Measurements from ENCODE around the gene PPM1F.
"Not testable (repeated sequence)": the region's sequence is repeated elsewhere in the genome, so short reads cannot be mapped to it uniquely, and the experiment has no call there.

The PPM1F gene

DNA sequence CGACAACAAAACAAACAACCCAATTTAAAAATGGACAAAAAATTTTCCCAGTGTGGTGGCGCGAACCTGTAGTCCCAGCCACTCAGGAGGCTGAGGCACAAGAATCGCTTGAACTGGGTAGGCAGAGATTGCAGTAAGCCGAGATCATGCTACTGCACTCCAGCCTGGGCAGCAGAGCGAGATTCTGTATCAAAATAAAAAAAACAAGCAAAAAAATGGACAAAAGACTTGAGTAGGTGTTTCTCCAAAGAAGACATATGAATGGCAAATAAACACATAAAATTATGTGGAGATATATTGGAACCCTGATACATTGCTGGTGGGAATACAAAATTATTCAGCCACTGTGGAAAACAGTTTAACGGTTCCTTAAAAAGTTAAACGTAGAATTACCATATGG lies 57.8 kb downstream of the PPM1F start:
- no peak for DNase-seq (ENCODE audit: low read depth in 2 of 2)

DNA sequence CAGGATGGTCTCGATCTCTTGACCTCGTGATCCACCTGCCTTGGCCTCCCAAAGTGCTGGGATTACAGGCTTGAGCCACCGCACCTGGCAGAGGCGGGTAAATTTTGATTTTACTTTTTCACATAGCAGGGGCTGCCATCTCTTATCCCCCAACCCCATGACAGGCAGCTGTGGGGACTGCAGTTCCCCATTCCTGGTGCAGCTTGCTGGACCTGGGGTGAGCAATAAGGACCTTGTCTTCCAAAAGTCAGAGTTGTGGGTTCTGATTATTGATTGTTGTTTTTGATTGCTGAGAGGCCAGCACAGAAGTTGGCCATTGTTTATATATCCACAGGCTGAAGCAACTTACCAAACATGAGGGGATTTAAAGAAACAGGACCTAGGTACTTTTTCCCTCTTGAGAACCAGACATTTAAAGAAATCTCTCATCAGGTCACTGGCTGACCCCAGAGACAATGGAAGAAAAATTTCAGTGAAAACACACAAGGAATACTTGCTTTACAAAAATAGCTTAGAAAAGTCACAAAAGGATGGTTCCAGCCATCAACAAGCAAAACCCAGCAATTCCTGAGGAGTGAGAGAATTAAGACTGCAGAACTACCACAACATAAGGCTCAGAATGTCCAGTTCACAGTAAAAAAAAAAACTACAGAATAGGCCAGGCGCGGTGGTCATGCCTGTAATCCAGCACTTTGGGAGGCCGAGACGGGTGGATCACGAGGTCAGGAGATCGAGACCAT lies 63.2 kb downstream of the PPM1F start:
- no peak for DNase-seq (ENCODE audit: low read depth in 2 of 2)

DNA sequence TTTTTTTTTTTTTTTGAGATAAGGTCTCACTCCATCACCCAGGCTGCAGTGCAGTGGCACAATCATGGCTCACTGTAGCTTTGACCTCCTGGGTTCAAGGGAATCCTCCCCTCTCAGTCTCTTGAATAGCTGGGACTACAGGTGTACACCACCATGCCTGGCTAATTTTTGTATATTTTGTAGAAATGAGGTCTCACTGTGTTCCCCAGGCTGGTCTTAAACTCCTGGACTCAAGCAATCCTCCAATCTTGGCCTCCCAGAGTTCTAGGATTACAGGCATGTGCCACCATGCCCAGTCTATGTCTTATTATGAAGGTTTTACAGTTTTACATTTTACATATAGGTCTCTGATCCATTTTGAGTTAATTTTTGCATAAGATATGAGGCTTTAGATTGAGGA lies 64.8 kb downstream of the PPM1F start:
- DNase-seq (ENCODE audit: low read depth in 2 of 2) = no peak

DNA sequence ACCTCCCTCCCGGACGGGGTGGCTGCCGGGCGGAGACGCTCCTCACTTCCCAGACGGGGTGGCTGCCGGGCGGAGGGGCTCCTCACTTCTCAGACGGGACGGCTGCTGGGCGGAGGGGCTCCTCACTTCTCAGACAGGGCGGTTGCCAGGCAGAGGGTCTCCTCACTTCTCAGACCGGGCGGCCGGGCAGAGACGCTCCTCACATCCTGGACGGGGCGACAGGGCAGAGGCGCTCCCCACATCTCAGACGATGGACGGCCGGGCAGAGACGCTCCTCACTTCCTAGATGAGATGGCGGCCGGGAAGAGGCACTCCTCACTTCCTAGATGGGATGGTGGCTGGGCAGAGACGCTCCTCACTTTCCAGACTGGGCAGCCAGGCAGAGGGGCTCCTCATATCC lies 68.7 kb downstream of the PPM1F start:
- DNase-seq (ENCODE audit: low read depth in 2 of 2) = not testable (repeated sequence)

DNA sequence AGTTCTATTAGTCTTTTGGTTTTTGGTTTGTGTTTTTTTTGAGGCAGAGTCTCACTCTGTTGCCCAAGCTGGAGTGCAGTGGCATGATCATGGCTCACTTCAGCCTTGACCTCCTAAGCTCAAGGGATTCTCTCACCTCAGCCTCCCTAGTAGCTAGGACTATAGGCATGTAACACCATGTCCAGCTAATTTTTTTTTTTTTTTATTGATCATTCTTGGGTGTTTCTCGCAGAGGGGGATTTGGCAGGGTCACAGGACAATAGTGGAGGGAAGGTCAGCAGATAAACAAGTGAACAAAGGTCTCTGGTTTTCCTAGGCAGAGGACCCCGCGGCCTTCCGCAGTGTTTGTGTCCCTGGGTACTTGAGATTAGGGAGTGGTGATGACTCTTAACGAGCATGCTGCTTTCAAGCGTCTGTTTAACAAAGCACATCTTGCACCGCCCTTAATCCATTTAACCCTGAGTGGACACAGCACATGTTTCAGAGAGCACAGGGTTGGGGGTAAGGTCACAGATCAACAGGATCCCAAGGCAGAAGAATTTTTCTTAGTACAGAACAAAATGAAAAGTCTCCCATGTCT lies 69.8 kb downstream of the PPM1F start:
- not testable (repeated sequence) for DNase-seq (ENCODE audit: low read depth in 2 of 2)

DNA sequence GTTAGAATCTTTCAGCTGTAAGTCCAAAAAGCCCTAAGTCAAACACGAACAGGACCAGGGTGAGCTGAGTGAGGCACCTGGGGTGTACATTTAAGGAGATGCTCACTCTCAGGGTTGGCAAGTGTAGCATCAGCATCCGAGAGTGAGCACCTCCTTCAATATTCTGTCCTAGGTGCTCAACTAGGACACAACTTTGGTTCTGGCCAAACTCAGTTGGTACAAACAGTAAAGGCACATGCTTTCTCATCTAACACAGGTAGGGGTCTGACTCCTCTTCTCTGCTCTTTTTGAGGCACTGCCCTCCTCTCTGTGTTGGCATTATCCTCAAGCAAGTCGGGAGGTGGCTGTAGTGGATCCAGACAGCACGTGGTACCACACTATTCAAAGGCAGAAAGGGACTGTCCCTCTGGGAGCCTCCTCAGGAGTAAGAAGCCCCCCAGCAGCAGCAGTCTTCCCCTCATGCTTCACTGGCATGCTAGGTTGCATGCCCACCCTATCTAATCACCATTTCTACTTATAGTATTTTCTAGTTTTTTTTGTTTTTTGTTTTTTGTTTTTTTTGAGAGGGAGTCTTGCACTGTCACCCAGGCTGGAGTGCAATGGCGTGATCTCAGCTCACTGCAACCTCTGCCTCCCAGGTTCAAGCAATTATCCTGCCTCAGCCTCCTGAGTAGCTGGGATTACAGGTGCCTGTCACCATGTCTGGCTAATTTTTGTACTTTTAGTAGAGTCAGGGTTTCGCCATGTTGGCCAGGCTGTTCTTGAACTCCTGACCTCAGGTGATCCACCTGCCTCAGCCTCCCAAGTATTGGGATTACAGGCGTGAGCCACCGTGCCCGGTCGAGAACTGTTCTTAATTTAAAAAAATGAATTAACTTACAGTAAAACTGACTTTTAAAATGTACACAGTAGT lies 70.6 kb downstream of the PPM1F start:
- no peak for DNase-seq (ENCODE audit: low read depth in 2 of 2)

DNA sequence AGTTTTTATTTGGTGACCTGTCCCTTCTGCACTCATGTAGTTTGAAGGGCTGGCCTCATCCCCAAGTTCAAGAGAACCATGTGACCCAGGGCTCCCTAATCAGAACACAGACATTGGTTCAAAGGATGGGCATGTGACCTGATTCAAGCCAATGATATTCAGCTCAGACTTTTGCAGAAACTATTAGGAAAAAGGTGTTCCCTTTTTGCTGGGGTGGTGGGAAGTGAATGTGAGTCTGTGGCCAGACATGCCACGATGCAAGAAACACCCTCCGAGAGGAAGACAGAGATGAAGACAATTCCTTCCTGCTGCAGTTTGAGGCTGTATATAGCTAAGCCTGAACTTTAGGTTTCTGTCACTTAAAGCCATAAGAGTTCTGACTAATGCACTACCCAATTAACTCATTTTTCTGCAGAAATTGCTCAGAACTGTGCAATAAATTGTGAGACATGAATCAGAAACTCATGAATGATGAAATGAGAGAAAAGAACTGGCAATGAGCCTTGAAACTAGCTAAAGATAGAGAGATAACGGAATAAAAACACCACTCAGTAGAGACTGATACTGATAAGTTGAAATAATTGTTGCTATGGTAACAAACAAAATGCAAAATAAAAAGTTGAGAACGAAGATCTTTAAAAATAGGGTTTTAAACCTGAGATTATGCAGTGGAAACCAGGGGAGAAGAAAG lies 76.0 kb downstream of the PPM1F start:
- DNase-seq (ENCODE audit: low read depth in 2 of 2) = no peak

DNA sequence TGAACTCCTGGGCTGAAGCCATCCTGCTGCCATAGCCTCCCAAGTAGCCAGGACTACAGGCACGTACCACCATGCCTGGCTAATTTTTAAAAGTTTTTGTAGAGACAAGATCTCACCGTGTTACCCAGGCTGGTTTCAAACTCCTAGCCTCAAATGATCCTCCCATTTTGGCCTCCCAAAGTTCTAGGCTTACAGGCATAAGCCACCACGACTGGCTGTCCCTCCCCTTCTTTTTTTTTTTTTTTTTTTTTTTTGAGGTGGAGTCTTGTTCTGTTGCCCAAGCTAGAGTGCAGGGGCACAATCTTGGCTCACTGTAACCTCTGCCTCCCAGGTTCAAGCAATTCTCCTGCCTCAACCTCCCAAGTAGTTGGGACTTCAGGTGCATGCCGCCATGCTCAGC lies 77.7 kb downstream of the PPM1F start:
- DNase-seq (ENCODE audit: low read depth in 2 of 2) = not testable (repeated sequence)

DNA sequence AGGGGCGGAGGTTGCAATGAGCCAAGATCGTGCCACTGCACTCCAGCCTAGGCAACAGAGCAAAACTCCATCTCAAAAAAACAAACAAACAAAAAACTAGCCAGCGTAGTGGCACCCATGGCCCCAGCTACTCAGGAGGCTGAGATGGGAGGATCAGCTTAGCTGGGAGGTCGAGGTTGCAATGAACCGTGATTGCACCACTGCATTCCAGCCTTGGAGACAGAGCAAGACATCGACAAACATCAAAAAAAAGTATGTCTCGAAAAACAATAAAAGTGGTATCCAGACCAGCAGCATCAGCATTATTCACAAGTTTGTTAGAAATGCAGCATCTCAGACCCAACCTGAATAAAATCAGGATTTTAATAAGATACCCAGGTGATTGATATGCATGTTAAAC lies 79.0 kb downstream of the PPM1F start:
- DNase-seq (ENCODE audit: low read depth in 2 of 2) = no peak

DNA sequence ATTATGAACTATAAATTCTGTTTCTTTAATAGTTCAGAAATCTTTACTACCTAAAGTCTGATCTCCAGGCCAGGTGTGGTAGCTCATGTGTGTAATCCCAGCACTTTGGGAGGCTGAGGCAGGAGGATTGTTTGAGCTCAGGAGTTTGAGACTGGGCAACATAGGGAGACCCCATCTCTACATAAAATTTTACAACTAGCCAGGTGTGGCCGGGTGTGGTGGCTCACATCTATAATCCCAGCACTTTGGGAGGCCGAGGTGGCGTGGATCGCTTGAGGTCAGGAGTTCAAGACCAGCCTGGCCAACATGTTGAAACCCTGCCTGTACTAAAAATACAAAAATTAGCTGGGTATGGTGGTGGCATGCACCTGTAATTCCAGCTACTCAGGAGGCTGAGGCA lies 79.9 kb downstream of the PPM1F start:
- not testable (repeated sequence) for DNase-seq (ENCODE audit: low read depth in 2 of 2)

Measured in stimulated activated CD8-positive, alpha-beta memory T cell treated with anti-CD3 and anti-CD28 coated beads, Interleukin-15, amount 100 ng/mL, for 4 hours (primary cell).